HG02610 (cell line): ENCODE data around the gene SLC9A5.

Experiments
- ATAC-seq: cut with Tn5 transposase; IDR thresholded peaks from one replicate; pipeline ENCODE4 v1.9.1; 2021; ENCODE audit warnings: mild to moderate bottlenecking, moderate library complexity; ENCODE audit not compliant: unreplicated experiment

The SLC9A5 gene

DNA sequence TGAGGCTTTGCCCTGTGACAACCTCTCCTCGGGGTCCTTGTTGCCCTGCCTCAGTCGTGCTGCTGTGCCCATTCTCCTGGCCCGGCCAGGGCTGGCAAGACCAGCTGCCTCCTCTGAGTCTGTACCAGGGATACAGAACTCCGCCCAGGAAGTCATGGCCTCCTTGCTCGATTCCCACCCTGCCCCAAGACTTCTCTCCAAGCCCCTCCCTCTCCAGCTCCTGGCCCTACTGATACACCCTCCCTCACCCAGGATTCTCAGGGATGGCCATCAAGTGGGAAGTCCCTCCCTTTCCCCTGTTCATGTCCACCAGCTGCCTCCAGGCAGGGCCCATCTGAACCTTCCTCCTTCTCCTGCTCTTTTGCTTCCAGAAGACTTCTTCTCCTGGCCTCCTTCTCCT is 33.1 kb upstream of the SLC9A5 start:
- ATAC-seq = no peak

DNA sequence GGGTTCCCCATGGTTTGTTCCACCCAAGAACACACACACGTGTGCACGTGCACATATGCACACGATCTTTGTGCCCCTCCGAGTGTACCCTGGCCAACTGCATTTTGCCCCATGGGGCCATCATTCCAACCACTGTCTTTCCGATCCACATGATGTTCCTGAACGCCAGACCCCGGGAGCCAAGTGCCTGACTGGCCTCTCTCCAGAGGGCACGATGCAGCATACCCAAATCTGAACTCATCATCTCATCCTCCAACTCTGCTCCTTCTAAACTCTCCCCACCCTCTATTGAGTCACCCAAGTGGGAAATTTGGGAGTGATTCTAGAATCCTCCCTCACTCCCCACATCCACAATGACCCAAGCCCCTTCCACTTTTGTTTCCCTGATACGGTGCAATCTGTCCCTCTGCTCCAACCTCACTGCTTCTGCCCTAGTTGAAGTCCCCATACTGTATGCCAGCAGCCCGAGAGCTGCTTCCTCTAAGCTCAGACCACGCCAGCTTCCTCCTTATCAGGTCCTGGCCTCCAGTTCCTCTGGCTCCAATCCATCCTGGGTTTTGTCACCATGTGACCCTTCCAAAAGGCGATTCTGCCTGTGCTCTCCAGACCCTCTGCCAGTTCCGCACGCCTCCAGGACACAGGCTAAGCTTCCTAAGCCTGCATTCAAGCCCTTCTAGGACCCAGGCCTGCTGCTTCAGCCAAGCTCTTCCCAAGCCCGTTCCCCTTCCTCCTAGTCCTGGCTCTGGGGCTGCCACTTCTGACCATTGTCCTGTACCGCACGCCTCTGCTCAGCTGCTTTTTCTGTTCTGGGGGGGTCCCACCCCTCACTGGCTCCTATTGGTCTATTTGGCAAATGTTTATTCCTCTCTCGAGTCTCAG is 31.9 kb upstream of the SLC9A5 start:
- no peak for ATAC-seq

DNA sequence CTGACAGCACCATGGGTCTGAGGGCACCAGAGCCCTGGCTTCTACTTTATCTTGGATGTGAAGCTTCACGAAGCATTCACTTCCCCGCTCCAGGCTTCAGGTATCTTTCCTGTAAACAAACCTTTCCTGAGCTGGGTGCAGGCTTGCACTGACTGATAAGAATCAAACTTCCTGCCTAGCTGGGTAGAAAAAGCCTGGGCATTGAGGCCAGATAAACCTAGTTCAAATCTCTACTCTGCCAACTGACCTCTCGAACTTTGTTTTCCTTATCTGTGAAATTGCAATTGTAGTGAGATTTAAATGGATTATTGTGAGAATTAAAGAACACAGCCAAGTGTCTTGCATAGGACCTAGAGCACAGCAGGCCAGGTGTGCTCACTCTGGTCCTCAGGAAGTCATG is 24.8 kb upstream of the SLC9A5 start:
- no peak for ATAC-seq

DNA sequence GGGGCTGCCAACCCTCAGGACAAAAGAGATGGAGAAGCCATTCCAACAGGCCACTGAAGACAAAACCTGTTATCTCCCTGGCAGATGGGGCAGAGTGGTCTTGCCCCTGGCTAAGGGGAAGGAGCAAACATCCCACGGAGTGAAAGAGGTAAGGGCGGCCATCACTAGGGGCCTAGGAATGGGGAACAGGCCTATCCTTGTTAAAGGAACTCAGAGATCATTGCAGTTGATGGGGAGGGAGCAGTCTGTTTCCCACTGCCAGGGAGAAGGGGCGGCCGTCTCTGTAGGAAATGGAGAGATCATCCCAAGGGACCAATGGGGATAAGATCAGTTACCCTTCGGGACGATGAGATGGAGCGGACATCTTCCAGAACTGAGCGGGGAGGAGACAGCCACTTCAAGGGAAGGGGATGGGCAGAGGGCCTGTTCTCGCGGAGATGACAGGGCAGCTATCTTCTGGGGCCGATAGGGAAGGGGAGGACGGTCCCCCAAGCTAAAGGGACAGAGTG is 22.4 kb upstream of the SLC9A5 start:
- no peak for ATAC-seq

DNA sequence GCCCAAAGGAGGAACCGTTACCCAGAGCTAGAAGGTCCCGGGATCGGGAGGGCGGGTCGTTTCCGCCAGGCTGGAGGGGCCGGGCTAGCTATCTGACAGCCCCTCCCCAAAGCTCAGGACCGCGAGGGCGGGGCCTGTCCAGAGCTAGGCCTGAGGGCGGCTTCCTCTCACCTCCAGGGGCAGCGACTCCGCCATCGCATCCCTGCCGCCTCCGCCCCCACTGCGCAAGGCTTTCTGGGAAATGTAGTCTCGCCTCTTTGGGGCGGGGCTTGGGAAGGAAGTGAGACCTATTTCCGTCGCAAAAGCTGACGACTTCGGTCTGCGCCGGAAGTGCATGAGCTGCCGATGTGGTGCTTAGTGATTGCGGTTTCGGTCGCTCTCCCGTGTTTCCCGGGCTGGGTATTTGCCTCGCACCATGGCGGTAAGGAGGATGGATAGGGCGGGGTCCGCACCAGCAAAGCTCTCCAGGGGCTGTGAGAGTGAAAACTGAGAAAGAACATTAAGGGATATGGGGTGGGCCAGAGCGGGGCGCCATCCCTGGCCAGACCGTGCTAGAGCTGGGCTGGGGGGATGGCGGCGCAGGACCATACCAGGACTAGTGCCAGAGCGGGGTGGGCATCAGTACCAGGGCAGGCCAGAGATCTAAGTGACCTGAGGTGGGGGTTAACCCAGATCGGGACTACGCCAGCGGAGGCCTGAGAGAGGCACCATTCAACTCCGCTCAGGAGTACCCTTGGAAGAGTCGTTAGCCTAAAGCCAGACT is 21.8 kb upstream of the SLC9A5 start, which contains the start of gene TMEM208:
Gene TMEM208, plus strand, starts transcription at position 327 of the 763 bp plus-strand sequence. Its CDS starts 89 bp downstream, at position 416.
- peak; percentile 92 for ATAC-seq

DNA sequence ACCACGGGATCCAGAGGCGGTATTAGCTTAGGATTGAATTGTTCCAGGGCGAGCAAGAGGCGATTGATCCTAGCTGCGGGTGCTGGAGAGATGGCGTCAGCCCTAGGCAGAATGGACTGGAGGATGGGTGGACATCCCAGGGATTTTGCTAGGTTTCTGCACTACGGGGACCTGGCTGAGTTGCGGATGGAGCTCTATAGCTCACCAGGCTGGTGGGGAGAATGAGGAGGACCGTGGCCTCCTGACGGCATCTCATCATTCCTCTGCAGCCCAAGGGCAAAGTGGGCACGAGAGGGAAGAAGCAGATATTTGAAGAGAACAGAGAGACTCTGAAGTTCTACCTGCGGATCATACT is 21.2 kb upstream of the SLC9A5 start:
- no peak for ATAC-seq

DNA sequence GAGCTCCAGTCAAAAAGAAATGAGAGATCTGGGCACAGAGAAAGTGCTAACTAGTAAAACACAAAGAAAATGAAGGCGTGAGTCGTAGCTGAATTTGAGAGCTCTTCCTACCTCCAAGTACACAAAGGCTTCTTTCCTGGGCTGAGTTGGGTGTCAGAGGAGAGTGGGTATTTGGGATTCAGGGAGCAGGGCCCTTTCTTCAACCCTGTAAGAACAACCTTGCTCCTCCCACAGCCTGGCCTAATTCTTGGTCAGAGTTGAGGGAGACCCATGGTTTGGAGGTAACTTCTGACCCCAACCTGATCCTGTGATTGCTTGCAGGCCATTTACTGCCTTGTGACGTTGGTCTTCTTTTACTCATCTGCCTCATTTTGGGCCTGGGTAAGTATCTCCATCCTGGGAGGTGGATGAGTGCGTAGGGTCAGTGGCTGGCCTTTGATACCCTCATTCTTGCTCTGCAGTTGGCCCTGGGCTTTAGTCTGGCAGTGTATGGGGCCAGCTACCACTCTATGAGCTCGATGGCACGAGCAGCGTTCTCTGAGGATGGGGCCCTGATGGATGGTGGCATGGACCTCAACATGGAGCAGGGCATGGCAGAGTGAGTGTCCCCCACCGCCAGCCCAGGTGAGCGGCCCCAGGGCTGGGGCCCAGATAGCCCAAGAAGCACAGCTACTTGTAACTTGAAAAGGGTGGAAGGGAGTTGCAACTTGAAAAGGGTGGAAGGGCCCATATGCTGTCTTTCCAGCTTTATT is 20.6 kb upstream of the SLC9A5 start:
- no peak for ATAC-seq

DNA sequence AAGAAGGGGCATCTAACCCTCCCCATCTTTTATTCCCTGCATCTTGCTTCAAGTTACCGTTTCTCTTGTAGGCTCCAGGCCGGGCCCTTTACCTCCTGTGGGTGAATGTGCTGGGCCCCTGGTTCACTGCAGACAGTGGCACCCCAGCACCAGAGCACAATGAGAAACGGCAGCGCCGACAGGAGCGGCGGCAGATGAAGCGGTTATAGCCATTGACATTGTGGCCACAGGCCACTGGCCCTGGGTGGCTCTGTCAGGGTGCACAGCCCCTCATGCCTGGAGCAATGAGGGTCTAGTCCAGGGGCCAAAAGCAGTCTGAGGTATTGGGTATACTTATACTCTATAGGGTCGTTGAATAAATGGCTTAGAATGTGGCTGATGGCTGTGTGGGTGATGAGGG is 19.9 kb upstream of the SLC9A5 start:
- no peak for ATAC-seq

DNA sequence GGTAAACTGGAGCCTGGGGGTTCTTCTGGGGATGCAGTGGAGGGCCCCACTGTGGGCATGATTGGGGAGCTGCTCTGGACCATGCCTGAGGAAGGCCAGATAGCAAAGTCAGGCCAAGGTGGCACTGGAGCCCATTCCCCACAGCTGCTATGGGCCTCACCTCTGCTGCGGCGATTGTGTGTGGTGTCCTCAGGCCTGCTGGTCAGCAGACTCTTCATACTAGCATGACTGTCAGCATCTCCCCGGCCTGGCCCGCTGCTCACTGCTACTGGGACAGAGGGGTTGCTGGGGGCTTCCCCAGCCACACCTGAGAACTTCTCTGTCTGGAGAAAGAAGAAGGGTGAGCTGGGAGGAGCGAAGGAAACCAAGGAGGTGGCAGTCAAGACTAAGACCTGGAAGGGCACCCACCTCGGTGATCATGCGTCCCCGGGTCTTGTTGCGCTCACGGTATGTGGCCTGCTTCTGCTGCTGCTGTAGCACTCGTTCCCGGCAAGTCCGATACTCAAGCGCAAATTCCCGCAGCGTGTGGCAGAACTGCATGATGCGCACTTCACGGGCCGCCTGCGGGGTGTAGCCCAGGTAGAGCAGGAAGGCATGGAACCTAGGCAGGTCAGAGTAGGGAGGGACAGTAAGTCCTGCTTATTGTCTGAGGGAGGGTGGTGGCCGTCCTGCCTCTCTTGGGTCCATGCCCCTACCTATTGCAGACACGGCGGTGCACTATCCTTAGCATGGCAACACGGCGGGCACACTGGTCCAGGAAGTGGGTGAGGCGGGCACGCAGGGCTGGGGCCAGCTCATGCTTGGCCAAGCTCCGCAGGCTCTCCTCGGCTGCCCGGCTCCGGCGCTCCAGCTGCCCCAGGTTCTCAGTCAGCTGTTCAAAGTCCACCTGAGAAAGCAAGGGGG is 18.6 kb upstream of the SLC9A5 start:
- ATAC-seq = no peak

DNA sequence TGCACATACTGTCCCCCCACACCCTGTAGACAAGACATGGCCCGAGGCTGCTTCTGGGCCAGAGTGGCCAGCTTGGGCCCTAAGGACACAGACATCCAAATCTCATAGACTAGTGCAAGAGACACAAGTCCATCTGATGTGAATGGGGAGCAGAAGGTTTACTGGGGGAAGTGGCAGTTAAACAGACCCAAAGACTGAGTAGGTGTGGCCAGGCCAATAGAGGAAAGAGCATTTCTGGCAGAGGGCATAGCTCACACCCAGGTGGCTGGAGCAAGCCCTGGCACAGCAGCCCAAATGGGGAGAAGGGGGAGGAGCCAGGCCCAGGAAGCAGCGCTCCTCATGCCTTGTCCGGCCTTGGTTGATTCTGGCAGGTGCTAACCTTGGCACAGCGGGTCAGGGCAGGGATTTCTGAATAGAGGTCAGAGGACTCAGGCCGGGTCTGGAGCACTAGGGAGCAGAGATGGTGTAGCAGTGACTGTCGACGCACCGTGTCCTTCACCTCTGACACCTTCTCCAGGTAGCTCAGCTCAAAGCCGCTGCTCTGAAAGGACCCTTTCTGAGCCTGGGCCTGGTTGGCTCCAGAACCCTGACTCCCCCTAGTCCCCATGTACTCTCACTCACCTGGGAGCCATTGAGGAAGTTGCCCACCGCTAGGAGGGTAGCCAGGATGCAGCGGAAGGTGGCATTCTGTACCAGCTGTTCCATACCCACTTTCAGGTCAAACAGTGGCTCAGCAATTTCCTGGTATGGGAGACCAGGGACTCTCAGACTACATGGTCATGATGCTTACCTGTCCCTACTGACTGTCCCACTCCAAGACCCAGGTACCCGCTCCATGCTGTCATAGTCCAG is 17.7 kb upstream of the SLC9A5 start:
- ATAC-seq = no peak

DNA sequence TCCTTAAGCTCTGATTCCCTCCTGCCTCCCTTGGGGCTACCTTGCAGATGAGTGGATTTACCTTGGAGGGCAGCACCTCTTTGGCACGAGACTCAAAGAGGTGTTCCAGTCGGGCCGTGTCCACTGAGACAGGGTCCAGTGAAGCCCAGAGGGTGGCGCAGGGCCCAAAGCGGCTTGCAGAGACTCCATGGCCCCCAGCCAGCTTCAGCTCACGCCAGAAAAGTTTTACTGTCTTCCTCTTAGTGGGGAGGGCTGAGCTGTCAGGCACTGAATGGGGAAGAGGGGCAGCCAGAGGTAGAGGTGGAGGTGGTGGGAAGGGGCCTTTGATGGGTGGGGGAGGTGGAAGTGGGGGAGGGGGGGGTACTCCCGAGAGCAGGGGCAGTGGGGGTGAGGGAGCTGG is 15.2 kb upstream of the SLC9A5 start:
- no peak for ATAC-seq

DNA sequence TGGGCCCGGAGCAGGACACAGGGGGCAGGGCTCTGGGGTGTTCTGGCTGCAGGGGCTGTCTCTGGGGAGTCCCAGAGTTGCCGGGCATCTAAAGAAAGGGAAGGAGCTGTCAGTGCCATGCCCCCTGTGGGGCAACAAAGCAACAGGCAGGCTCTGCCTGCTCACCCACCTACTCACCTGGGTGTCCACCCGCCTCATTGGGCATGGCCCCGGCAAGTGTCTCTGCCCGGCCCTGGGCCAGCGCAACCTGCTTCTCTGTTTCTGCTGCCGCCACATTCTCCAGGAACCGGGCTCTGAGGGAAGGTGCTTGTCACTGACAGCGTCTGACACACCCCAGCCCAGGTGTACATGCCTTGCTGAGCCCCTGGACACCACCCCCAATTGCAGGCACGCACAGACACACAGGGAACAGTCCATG is 14.6 kb upstream of the SLC9A5 start:
- no peak for ATAC-seq

DNA sequence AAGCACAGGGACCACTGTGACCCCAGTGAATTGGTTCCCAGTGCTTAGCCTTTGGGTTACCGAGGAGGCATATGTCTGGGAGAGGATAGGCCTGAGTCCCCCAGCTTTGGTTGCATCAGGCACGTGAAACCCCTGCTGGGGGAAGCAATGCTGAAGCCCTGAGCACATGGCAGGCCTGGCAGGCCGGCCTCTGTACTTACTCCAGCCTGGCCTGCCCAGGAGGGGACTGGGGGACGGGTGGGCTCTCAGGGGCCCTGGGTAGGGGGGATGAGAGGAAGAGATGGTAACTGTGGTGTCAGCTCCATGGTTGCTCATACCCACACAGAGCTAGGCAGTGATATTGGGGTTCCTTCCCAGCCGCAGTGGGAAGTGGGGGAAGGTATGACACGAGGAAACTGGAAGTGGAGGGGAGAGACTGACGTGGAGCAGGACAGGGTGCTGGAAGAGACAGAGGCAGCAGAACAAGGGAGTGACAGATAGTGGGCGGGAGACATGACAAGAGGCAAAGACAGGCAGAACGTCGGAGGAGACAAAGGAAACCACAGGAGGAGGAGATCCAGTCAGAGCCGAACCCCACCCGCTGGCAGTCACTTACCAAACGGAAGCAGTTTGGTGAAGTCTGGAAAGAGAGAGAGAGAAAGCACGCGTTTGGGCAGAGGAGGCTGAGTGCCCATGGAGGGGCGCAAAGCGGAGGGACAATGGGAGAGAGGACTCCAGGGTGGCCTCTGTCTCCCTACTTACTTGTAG is 12.8 kb upstream of the SLC9A5 start:
- ATAC-seq = no peak

DNA sequence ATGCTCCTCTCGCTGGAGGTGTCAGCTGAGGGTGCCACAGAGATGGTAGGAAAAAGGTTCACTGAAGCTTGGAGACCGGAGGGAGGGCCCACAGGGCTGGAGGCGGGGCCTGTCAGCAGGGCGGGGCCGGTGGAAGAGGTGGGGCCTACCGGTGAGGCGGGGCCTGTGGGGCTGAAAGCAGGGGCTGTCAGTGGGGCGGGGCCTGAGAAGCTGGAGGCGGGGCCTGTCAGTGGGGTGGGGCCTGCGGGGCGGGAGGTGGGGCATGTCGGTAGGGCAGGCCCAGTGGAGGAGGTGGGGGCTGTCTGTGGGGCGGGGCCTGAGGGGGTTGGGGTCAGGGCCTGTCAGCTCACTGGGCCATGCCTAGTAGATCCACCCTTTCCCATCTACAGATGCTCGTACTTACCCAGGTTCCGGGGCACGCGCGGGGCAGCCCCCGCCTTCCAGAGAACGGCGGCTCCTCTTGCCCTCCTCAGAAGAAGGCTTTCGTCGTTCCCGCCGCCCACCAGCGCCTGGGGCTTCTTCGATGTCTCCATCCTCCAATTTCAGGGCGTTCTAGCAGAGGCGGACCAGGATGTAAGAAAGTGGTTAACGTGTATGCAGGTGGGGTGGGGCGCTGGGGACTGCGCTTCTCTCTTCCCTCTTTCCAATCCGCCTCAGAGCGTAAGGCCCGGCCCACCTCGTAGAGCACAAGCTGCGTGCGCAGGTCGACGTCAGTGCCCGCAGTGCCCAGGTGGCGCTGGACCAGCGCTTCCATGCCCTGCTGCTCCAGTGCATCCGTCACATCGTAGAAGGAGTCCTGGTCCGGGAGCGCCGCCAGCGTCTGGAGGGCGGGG is 12.0 kb upstream of the SLC9A5 start:
- ATAC-seq = no peak

DNA sequence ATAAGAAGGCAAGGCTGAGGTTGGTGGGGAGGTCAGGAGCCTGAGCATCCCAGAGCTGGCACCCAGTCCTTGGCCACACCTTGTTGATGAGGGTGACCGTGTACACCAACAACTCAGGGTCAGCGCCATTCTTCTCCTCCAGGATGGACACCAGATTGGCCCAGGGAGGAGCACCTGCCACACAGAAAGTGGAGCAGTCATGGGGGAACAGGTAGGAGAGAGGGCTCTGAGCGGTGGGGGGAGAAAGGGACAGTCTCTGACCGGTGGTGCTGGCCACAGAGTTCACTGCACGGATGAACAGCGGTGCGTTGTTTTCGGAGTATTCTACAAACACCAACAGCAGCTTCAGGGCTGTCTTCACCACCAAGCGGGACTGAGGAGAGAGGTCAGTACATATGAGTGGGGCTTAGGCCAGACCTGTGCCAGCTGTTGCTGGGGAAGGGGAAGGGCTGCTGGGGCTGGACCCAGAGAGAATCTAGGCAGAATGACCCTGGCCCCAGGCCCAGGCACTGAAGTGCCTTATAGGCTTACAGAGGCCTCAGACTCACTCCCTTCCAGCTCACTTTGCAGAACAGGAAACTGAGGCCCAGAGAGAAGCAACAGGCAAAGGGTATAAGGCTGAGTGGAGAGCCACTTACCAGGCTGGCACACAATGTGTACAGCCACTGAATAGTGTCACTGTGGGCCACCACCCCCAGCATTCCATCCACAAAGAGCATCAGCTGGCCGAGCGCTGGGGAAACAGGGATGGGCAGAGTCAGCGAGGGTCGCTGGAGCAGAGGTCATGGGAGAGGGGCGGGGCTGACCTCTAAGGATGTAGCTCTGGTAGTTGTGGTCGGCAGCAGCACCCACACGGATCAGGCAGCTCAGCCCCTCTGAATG is 11.1 kb upstream of the SLC9A5 start:
- no peak for ATAC-seq

DNA sequence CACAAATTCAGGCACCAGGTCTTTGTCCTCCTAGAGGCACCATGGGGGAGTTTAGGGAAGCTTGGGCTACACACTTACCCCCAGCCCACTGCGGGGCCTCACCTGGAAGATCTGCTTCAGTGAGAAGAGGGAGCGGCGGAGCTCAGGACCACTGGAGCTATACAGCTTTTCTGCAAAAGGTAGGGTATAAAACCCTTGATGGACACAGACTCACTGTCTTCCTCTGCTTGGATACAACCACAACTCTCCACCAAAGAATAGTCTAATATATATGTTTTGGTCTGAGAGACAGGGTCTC is 10.6 kb upstream of the SLC9A5 start:
- no peak for ATAC-seq
